Pons (tissue), 1 donor: Measurements from ENCODE around the gene GRIA3.

ENCODE experiments used
- DNase-seq: peaks from one replicate; pipeline ENCODE4 v3.0.0-alpha.2; 2016; ENCODE audit warnings: low spot score

The GRIA3 gene

GRCh38 chrX:123184219-123184865, at the start of gene GRIA3:
Gene GRIA3 (plus strand): TSS chrX:123184278. CDS start chrX:123184536, 258 bp downstream.
- no peak for DNase-seq

- DNase-seq, result no peak
Measured at GRCh38 chrX:123138473-123138872, 45.6 kb upstream of the GRIA3 start.

DNA sequence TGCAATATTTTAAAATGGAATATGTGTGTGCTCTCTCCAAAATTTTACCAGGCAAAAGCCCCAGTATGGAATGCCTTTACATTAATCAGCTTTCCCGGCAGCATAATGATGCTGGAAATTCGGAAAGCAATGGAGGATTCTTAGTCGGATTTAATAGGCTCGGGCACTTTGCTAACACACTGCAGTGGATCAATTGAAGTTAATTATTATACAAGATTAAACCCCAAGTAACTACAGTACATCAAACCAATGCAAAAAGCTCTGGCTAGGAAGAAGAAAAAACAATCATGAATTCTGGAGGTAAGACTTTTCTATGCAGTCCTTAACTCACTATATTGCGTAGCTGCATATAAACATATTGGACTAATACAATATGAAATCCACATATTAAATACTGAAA, 43.6 kb upstream of the GRIA3 start:
- DNase-seq, result no peak

- DNase-seq, result no peak
Measured at GRCh38 chrX:123140904-123141303, 43.2 kb upstream of the GRIA3 start.

GRCh38 chrX:123153846-123154335, 30.2 kb upstream of the GRIA3 start:
- no peak for DNase-seq

GRCh38 chrX:123155327-123155726, 28.8 kb upstream of the GRIA3 start:
- DNase-seq, result no peak

DNA sequence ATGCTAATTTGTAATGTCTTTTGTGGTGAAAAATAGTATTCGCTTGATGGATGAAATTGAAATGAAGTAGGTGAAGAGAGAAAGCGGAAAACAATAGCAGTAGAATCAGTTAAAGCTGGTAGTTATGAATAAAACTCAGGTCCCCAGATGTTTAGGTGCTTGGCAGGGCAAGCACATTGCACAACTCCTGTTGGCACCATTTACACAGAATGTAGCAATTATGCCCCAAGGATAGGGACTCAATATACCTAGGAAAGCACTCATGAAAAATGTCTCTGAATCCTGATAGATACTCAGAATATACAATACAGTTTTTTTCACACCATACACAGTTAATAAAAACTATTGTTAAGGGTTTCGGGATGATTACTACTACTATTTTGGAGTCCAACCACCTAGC, 26.5 kb upstream of the GRIA3 start:
- no peak for DNase-seq

DNA sequence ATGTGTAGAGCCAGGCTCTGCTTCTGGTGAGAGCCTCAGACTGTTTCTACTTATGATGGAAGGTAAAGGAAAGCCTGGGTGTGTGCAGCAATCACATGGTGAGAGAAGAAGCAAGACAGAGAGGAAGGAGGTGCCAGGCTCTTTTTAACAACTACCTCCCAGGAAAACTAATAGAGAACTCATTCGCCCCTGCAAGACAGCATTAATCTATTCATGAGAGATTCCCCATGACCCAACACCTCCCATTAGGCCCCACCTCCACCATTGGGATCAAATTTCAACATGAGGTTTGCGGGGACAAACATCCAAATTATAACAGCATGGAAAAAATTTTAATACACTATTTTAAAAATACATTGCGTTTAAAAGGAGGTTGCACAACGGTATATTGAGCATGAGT, 24.7 kb upstream of the GRIA3 start:
- DNase-seq, result no peak

DNA sequence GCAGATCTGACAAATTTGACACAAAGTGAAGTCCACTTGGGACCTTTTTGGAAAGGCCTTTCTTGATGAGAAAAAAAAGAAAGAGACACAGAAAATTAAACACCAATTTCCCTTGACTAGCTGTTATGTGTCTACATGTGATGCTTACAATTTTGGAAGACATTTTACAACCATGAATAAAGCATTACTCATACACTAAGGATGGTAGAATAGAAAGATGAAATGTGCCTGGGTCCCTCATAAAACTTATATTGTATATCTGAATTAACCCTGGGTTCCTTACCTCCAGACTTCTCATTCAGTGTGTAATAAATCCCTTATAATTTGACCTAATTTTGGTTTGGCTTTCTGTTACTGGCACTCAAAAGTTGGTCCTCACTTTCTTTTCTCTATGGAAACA, 16.5 kb upstream of the GRIA3 start:
- no peak for DNase-seq

DNA sequence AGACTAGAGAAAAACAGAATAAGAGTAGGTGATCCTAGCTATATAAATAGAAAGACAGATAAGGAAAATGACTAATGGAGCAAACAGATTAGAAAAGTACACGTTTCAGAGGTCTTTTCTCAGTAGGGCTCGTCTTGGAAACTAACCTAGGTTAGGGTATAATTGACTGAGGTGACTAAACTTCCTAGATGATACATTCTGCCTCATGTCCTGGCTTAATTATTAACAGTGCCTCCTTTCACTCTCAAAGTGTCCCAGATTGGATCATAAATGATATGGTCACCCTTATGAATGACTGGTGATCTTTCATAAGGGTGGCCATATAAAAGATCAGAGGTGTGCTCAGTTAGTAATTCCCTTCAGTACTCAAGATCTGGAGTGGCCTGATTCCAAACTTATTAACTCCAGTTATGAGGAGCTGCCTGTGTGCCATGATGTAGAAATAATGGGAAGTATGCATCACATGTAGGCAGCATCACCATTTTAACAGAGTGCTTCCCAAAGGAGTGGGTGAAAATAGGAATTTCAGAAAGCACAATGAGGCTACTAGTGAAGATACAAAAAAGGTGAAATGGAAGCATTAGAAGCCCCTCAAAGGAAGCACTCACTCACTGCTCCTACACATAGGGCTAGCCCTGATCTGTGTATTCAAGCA, 14.7 kb upstream of the GRIA3 start:
- DNase-seq, result no peak

DNA sequence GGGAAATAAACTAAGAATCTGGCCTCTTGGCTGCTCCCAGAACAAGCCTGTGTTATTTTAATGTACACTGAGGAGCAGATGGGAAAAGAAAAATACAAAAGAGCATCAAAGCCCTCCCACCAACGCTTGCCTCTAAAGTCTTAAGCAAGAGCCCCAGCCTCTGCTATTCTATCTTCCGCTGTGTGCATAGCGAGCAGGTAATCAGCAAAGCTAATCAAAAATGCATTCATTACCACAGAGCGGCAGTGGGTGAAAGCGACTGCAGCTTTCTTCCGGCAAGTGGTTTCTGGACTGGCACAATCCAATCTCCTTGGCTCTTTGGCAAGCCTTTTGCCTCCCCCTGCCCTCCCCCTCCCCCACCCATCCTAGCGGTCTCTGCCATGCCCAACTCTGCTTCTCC, 13.5 kb upstream of the GRIA3 start:
- no peak for DNase-seq

DNA sequence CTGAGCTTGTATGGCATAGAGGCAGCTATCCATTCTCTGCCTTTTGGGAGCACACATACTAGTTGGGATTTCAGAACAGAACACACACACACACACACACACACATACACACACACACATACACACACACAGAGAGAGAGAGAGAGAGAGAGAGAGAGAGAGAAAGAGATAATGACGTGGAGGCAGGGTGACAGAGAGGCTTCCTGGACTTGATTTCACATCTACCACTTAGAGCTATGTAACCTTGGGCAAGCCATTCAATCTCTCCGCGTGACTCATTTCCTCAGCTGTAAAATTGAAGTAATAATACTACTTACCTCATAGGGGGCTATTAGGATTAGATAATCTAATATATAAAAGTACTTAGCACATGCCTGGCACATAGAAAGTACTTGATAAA, 12.3 kb upstream of the GRIA3 start:
- no peak for DNase-seq

GRCh38 chrX:123172869-123173268, 11.2 kb upstream of the GRIA3 start:
- no peak for DNase-seq

DNA sequence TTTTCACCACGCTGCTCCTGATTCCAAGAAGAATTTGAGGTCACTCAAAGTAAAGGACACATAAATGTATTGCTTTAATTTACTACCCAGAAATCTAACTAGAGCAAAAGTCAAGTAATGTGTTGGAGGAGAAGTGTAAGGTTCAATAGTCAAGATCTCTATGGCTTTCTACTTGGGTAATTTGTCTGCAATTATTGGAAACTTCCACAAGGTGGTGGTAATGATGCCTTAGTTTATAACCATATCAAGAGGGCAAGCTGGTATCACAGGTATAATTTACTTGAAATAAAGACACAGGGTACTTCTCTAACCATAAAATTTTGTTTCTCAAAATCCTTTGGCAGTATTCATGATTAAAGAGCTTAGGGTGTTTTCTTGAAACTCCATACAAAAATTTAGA, 10.2 kb upstream of the GRIA3 start:
- DNase-seq, result no peak

DNA sequence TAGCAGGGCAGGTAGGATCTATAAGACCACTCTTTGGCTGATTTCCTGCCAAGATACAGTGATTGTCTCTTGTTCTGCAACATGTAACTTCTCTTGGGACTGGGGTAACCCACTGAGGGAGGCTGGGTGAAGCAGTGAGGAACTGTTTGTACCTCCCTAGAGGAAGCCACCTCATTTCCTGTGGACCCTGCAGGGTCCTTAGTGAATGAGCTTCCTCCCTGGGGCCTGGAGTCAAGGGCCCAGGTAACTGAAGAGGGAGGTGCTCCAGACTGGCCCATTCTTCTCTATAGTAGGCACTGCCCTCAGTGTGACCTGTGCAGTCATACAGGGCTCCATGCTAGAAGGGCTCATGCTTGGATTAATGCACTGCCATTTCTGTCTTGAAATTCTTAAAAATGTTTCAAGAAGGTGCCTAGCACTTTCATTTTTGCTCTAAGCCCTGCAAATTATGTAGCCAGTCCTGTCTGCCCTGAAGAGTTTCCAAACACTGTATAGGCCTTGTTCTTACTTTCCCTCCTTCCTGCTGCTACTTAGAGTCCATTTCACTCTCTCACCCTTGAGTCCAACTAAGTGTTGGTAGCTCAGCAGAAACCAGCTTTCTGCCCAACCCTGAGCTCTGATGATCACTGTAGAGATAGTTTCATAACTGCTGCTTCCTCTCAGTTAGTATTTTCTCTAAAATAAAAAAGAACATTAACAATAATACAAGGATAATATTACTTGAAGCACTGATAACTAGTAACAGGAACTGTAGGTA, 8.5 kb upstream of the GRIA3 start:
- DNase-seq, result no peak

DNA sequence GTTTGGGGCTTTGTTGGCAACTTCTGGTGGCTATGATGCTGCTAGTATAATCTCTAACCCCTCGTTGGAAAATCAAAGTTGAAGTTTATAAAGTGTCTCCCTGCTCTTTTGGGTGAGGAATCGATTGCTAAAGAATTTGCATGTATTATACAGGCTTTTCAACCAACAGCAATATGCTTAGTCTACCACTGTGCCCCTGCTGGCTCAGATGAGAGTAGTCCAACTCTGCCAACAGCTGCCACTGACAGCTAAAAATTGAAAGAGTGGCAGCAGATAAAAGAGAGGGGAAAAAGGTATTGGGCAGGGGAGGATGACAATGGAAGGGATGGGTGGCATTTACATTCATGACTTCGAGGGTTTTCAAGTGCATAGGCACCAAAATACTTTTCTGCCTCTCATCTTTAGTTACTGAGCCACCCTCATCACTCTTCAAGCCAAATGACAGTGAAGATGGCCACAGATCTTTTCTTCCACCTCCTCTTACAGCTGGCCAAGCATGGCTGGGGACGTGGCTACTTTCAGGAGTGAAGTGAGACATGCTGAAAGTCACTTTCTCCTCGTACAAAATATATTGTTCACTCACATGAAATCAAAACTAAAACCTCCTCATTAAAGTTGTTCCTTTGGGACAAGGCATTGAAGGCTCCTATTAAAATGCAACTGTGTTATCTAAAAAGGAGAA, 2.7 kb upstream of the GRIA3 start:
- no peak for DNase-seq

GRCh38 chrX:123184866-123185276, 793 bp downstream of the GRIA3 start:
- DNase-seq, result no peak

- DNase-seq, result no peak
Measured at GRCh38 chrX:123185721-123186120, 1.6 kb downstream of the GRIA3 start.

DNA sequence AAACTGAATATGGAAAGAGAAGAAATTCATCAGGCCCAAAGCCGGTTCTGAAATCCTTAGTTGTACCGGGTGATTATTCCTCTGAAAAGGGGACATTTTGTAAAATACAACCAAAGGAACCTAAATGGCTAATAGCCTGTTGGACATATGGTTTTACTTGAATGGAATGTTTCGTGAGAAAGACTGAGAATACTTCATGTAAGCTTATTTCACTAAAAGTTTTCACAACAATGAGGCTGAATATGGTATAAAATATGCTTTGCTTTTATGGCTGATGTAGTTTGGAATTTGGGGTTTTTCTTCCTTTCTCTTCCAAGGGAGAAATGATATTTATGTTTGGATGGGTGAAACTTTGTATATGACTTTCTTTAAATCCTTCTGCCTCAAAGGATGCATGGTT, 2.7 kb downstream of the GRIA3 start:
- no peak for DNase-seq

GRCh38 chrX:123188081-123188480, 4.0 kb downstream of the GRIA3 start:
- no peak for DNase-seq

DNA sequence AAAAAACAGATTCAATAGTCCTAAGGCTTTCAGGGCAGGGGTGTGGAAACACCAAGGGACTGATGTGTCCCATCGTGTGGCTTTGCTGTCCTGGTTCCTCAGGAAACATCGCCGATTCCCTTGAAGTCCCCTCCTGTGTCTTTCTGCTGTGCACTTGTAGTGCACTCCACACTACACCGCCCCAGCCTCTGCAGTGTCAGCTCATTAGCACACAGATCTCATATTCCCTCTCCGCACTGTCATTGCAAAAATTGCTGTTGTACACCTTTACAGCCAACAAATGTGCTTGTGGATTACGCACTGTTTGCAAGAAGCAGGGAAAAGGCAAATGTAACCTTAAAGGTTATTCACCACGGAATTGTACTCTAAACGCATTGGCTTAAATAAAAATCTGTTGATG, 5.3 kb downstream of the GRIA3 start:
- DNase-seq, result no peak

- no peak for DNase-seq
Measured at GRCh38 chrX:123190096-123190495, 6.0 kb downstream of the GRIA3 start.

- DNase-seq, result no peak
Measured at GRCh38 chrX:123193101-123193500, 9.0 kb downstream of the GRIA3 start.
